Panc1 (cell line): ENCODE results near the gene RSPH4A. TPM values are rescaled to one million over a fixed set of nuclear protein-coding genes. Genes with fewer than 3 reads are reported as not detected.

Source experiments
- ATAC-seq: fragments of 200-7000 bp; cut with Tn5 transposase; 2 replicates; pipeline ENCODE4 v1.9.1; 2020; ENCODE audit warnings: mild to moderate bottlenecking, moderate library complexity
- BruUV-seq: library from RNA; stranded (reverse); fragments of 400-500 nt; replicated peaks from 2 replicates; lab custom pipeline; 2021; lab: Mats Ljungman, UMichigan
- CTCF ChIA-PET: fragments of 300-600 bp; sonication (Branson Sonifier 250); formaldehyde crosslinking; loops from one replicate; lab custom pipeline; 2022; ENCODE audit warnings: antibody characterized with exemption; lab: Charles Lee
- POLR2A ChIA-PET: fragments of 300-600 bp; sonication (Branson Sonifier 250); formaldehyde crosslinking; loops from one replicate; lab custom pipeline; 2022; ENCODE audit warnings: antibody characterized with exemption; lab: Charles Lee
- DNase-seq: peaks from one replicate; pipeline ENCODE4 v3.0.0-alpha.2; 2010; ENCODE audit warnings: low read depth, low spot score
- H3K27ac ChIP-seq: 2 replicates; pipeline ENCODE4 v1.5.1; 2011; ENCODE audit warnings: mild to moderate bottlenecking, low read length, inconsistent platforms
- H3K27me3 ChIP-seq: fragments of 200-500 bp; sonication (Bioruptor generic); 2 replicates; pipeline ENCODE4 v1.6.0; 2014; ENCODE audit warnings: low read length, inconsistent platforms; ENCODE audit not compliant: control insufficient read depth, insufficient read depth
- H3K36me3 ChIP-seq: fragments of 200-500 bp; sonication (Bioruptor generic); 2 replicates; pipeline ENCODE4 v1.5.1; 2014; ENCODE audit warnings: inconsistent platforms, mild to moderate bottlenecking, low read length, moderate library complexity; ENCODE audit not compliant: control insufficient read depth, insufficient read depth
- H3K4me1 ChIP-seq: 2 replicates; pipeline ENCODE4 v1.5.1; 2011; ENCODE audit warnings: inconsistent platforms, mild to moderate bottlenecking, low read length, moderate library complexity; ENCODE audit not compliant: control insufficient read depth, insufficient read depth
- H3K4me3 ChIP-seq, 2 experiments: 2 replicates each; pipeline ENCODE4 v1.5.1; 2011 to 2012; ENCODE audit warnings: low read depth in 2 of 2, low read length in 2 of 2, mild to moderate bottlenecking in 2 of 2, inconsistent platforms in 1 of 2, moderate library complexity in 1 of 2
- H3K9me3 ChIP-seq: fragments of 200-500 bp; sonication (Bioruptor generic); 2 replicates; pipeline ENCODE4 v1.5.1; 2014; ENCODE audit warnings: low read depth, mild to moderate bottlenecking, inconsistent platforms, low read length, moderate library complexity; ENCODE audit not compliant: control insufficient read depth, insufficient read depth
- POLR2AphosphoS5 ChIP-seq: IDR thresholded peaks from 2 replicates; pipeline ENCODE4 v1.6.1; 2012; ENCODE audit warnings: mild to moderate bottlenecking, low read depth, low read length, moderate library complexity
- SIN3A ChIP-seq: IDR thresholded peaks from 2 replicates; pipeline ENCODE4 v1.6.1; 2012; ENCODE audit warnings: low read depth, mild to moderate bottlenecking, low read length, moderate library complexity, borderline replicate concordance; ENCODE audit not compliant: insufficient read depth
- TCF7L2 ChIP-seq: IDR thresholded peaks from 2 replicates; pipeline ENCODE4 v1.6.1; 2011; ENCODE audit warnings: mild to moderate bottlenecking, low read depth, low read length, inconsistent platforms
- in situ Hi-C: cut with HindIII; loops from 2 replicates; pipeline ENCODE4 v1.10.0; 2016; ENCODE audit warnings: low sequenced_read_pairs, low pct_unique_long_range_greater_than_20kb
- intact Hi-C: fragments of 100-400 bp; cut with micrococcal nuclease; formaldehyde crosslinking; loops from one replicate; pipeline ENCODE4 v1.10.0; 2022; ENCODE audit not compliant: unreplicated experiment
- total RNA-seq: library from RNA; stranded (reverse); gene quantifications from one replicate; pipeline ENCODE4 v1.2.1, GENCODE V29; 2021; ENCODE audit not compliant: unreplicated experiment
- TF ChIP-seq, protein P1 (sequence below): fragments of 450-650 bp; IDR thresholded peaks from 2 replicates; pipeline ENCODE4 v1.5.1; 2017; ENCODE audit warnings: mild to moderate bottlenecking
- TF ChIP-seq, protein P2 (sequence below), 2 experiments: IDR thresholded peaks; 2 replicates each; pipeline ENCODE4 v1.6.1; 2011 to 2012; ENCODE audit warnings: low read depth in 2 of 2, control low read depth in 1 of 2, low read length in 1 of 2, mild to moderate bottlenecking in 1 of 2, moderate library complexity in 1 of 2; ENCODE audit not compliant: insufficient read depth in 1 of 2

The RSPH4A gene
- total RNA-seq, 1 experiment from 2014 or later: 0.44 TPM

DNA sequence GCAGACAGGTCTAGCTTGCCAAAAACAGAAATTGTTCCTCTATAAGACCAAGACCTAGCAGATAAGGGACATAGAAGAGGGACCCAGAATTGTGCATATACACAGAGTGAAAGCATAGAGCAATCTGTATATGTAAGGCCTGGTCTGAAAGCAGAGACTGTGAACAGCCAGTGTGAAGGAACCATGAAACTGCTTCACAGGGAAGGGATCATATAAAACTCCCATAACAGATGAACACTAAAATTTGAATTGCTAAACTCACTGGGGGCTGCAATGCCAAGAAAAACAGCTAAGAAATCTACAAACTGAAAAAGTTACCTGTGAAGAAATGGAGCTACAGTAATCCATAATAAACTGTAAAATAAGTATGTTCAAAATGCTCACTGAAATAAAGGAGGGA is 45.3 kb downstream of the RSPH4A start:
- Histone ChIP-seq H3K27ac (no peak overlapping the region), H3K4me3 (no peak overlapping the region), H3K36me3 (peaks cover 14% of the 10 kb centered on the region; the same call in 1 of the 2 replicates), H3K4me1 (peaks cover 12% of the 10 kb centered on the region), H3K9me3 (no peaks in the 10 kb centered on the region), H3K27me3 (no peaks in the 10 kb centered on the region)
- TF ChIP-seq TCF7L2: no peak
- TF ChIP-seq SIN3A: no peak
- TF ChIP-seq, protein P1, sequence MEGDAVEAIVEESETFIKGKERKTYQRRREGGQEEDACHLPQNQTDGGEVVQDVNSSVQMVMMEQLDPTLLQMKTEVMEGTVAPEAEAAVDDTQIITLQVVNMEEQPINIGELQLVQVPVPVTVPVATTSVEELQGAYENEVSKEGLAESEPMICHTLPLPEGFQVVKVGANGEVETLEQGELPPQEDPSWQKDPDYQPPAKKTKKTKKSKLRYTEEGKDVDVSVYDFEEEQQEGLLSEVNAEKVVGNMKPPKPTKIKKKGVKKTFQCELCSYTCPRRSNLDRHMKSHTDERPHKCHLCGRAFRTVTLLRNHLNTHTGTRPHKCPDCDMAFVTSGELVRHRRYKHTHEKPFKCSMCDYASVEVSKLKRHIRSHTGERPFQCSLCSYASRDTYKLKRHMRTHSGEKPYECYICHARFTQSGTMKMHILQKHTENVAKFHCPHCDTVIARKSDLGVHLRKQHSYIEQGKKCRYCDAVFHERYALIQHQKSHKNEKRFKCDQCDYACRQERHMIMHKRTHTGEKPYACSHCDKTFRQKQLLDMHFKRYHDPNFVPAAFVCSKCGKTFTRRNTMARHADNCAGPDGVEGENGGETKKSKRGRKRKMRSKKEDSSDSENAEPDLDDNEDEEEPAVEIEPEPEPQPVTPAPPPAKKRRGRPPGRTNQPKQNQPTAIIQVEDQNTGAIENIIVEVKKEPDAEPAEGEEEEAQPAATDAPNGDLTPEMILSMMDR: no peak
- TF ChIP-seq, protein P2, sequence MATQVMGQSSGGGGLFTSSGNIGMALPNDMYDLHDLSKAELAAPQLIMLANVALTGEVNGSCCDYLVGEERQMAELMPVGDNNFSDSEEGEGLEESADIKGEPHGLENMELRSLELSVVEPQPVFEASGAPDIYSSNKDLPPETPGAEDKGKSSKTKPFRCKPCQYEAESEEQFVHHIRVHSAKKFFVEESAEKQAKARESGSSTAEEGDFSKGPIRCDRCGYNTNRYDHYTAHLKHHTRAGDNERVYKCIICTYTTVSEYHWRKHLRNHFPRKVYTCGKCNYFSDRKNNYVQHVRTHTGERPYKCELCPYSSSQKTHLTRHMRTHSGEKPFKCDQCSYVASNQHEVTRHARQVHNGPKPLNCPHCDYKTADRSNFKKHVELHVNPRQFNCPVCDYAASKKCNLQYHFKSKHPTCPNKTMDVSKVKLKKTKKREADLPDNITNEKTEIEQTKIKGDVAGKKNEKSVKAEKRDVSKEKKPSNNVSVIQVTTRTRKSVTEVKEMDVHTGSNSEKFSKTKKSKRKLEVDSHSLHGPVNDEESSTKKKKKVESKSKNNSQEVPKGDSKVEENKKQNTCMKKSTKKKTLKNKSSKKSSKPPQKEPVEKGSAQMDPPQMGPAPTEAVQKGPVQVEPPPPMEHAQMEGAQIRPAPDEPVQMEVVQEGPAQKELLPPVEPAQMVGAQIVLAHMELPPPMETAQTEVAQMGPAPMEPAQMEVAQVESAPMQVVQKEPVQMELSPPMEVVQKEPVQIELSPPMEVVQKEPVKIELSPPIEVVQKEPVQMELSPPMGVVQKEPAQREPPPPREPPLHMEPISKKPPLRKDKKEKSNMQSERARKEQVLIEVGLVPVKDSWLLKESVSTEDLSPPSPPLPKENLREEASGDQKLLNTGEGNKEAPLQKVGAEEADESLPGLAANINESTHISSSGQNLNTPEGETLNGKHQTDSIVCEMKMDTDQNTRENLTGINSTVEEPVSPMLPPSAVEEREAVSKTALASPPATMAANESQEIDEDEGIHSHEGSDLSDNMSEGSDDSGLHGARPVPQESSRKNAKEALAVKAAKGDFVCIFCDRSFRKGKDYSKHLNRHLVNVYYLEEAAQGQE (IDR thresholded peaks at IDR 0.05; ENCODE audit: insufficient read depth in 1 of 2, low read depth in 2 of 2, low read length in 1 of 2): no peak
- TF ChIP-seq POLR2AphosphoS5: no peak
- intact Hi-C loops: no loop called here
- CTCF ChIA-PET: no interaction called here
- POLR2A ChIA-PET: no interaction called here
- ATAC-seq (no peak), DNase-seq (no peak)
- in situ Hi-C loops: no loop called here
- no TSS peak for BruUV-seq

DNA sequence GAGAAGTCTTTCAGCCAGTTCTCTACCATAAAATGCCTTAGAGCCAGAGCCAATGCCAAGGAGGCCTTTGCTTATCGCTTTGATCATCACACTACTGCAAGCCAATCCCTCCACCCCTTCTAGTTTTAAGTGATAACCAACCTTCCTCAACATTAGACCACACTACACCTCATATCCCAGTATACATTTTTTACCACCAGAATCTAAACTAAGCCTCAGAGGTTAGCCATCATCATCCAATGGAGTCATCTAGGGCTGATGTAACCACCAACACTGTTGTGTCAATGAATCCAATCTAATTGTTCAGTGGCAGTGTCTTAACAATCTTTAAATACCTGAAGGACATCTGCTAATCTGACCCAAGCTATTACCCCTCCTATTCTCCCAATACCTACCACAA is 45.9 kb downstream of the RSPH4A start:
- BruUV-seq: no TSS peak
- Histone ChIP-seq H3K36me3 (peaks cover 11% of the 10 kb centered on the region; the same call in 1 of the 2 replicates), H3K27ac (no peak overlapping the region; the same call in 1 of the 2 replicates), H3K4me1 (peaks cover 18% of the 10 kb centered on the region), H3K9me3 (no peaks in the 10 kb centered on the region), H3K27me3 (no peaks in the 10 kb centered on the region), H3K4me3 (no peak overlapping the region)
- TF ChIP-seq TCF7L2: no peak
- TF ChIP-seq POLR2AphosphoS5: no peak
- no peak for TF ChIP-seq SIN3A
- TF ChIP-seq, protein P1: no peak
- TF ChIP-seq, protein P2 (IDR thresholded peaks at IDR 0.05; ENCODE audit: insufficient read depth in 1 of 2, low read depth in 2 of 2, low read length in 1 of 2): no peak
- in situ Hi-C loops (no loop called here), intact Hi-C loops (no loop called here)
- DNase-seq: no peak
- POLR2A ChIA-PET: no interaction called here
- CTCF ChIA-PET: no interaction called here
- no peak for ATAC-seq
